ENCODE data around the gene JUN. TPM values are rescaled to one million over a fixed set of nuclear protein-coding genes. Genes with fewer than 3 reads are reported as not detected.
A peak's percentile ranks its signal among the peaks of the same experiment; 100 is the strongest.

The JUN gene
- total and polyA plus RNA-seq, 2 experiments from 2014 or later: 23.3 to 28.5 TPM

DNA sequence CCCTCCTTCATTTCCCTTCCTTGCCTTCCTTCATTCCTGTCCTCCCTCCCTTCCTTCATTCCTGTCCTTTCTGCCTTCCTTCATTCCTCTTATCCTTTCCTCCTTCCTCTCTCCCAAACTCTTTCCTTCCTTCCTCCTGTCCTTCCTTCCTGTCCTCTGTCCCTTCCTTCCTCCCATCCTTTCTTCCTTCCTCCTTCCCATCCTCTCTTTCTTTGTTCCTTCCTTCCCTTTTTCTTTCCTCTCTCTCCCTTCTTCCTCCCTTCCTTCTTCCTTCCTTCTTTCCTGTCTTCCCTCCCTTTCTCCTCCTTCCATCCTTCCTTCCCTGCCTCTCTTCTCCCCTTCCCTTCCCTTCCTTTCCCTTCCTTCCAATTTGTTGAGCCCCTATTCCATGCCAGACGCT is 15.8 kb upstream of the JUN start (continued):
- TF ChIP-seq NANOG (IDR thresholded peaks at IDR 0.05; ENCODE audit: borderline replicate concordance) (no peak), JUNB (IDR thresholded peaks at IDR 0.05; ENCODE audit: unreplicated experiment) (no peak), ZNF331 (CRISPR knock-in tag; IDR thresholded peaks at IDR 0.05; ENCODE audit: low read depth) (no peak)

DNA sequence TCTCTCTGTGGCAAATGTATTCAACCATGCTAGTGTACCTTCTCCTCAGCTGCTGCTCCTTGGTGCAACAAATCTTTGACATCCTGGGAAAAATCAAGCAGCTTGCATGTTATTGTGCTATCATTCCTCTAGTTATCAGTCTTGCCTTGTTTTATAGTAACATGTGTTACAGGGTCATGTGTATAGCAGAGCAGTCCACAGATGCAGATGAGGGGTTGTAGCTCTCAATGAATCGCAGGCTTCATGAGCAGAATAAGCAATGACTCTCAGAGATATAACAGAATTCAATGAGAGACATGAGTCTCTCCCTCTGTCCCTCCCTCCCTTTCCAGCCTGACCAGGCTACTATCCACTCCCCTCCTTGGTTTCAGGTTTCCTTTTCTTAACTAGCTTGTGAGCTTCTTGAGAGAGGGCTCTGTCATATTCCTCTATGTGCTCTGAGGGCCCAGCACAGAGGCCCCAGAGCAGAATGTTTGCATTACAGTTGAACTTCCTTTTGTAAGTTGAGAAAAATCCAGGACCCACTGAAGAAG is 15.1 kb upstream of the JUN start:
- Histone ChIP-seq H3K36me3 (ENCODE audit: insufficient read depth) (no peaks in the 10 kb centered on the region), H3K4me2 (no peak overlapping the region), H3K4me3 (no peak overlapping the region), H2AFZ (peak overlapping the region; percentile 63; the same call in 1 of the 2 replicates), H3F3A (replicated peaks; ENCODE audit: low read depth) (no peaks in the 10 kb centered on the region), H3K79me2 (replicated peaks; ENCODE audit: insufficient read depth) (no peaks in the 10 kb centered on the region), H3K27me3 (ENCODE audit: insufficient read depth) (no peaks in the 10 kb centered on the region), H4K20me1 (replicated peaks; ENCODE audit: insufficient read depth) (no peaks in the 10 kb centered on the region), H3K4me1 (ENCODE audit: insufficient read depth) (peaks cover 11% of the 10 kb centered on the region; the same call in 1 of the 2 replicates), H3K9me2 (ENCODE audit: insufficient read depth) (peaks cover 3% of the 10 kb centered on the region; the same call in 1 of the 2 replicates), H3K27ac (ENCODE audit: low read depth) (no peak overlapping the region)
- TF ChIP-seq CREB1 (CRISPR knock-in tag; IDR thresholded peaks at IDR 0.05; ENCODE audit: low read depth) (no peak), POLR2AphosphoS5 (IDR thresholded peaks at IDR 0.05; ENCODE audit: low read depth) (no peak), EZH2 (IDR thresholded peaks at IDR 0.05; ENCODE audit: low read depth, unreplicated experiment) (no peak), ZNF114 (CRISPR knock-in tag; IDR thresholded peaks at IDR 0.05) (no peak), JUNB (IDR thresholded peaks at IDR 0.05; ENCODE audit: unreplicated experiment) (no peak)
- TF ChIP-seq, protein P1, sequence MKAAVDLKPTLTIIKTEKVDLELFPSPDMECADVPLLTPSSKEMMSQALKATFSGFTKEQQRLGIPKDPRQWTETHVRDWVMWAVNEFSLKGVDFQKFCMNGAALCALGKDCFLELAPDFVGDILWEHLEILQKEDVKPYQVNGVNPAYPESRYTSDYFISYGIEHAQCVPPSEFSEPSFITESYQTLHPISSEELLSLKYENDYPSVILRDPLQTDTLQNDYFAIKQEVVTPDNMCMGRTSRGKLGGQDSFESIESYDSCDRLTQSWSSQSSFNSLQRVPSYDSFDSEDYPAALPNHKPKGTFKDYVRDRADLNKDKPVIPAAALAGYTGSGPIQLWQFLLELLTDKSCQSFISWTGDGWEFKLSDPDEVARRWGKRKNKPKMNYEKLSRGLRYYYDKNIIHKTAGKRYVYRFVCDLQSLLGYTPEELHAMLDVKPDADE (IDR thresholded peaks at IDR 0.05): no peak
- Mint-ChIP-seq H3K27ac (no peak overlapping the region), H3K4me3 (no peak overlapping the region), H3K36me3 (ENCODE audit: low read depth) (no peaks in the 10 kb centered on the region), H3K9me3 (no peaks in the 10 kb centered on the region), H3K4me1 (peaks cover 10% of the 10 kb centered on the region; the same call in 2 of the 3 replicates), H3K27me3 (ENCODE audit: insufficient read depth, low read depth, poor library complexity) (peaks cover 2% of the 10 kb centered on the region)
- DNase-seq (ENCODE audit: low spot score) (no peak), ATAC-seq (peak; percentile 73)

DNA sequence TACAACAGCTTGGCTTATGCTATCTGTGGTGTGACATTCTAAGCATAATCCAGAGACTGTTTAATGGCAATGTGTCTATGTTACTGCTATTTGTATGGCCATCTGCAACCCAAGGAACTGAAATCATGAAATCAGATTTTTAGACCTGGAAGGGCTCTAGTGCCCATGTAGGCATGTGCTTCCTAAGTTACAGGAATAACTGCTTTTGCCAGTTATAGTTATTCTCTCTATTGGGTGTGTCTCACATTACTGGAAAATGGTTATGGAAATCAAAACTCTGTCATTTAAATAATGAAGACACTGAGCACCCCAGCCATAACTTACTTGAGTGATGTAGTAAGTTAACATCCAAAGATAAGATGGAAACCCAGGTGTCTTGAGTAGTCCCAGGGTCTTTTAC is 12.6 kb upstream of the JUN start:
- no peak for DNase-seq (ENCODE audit: low spot score)
- no peak overlapping the region for H3K27ac Mint-ChIP-seq
- no peaks in the 10 kb centered on the region for H3K27me3 ChIP-seq (ENCODE audit: insufficient read depth)
- TF ChIP-seq EZH2 (IDR thresholded peaks at IDR 0.05; ENCODE audit: low read depth, unreplicated experiment): no peak
- no peak for TF ChIP-seq EZH2phosphoT487 (IDR thresholded peaks at IDR 0.05; ENCODE audit: unreplicated experiment)
- no peak for TF ChIP-seq POLR2AphosphoS5 (IDR thresholded peaks at IDR 0.05; ENCODE audit: low read depth)
- TF ChIP-seq NANOG (IDR thresholded peaks at IDR 0.05; ENCODE audit: borderline replicate concordance): no peak
- TF ChIP-seq, protein P2, sequence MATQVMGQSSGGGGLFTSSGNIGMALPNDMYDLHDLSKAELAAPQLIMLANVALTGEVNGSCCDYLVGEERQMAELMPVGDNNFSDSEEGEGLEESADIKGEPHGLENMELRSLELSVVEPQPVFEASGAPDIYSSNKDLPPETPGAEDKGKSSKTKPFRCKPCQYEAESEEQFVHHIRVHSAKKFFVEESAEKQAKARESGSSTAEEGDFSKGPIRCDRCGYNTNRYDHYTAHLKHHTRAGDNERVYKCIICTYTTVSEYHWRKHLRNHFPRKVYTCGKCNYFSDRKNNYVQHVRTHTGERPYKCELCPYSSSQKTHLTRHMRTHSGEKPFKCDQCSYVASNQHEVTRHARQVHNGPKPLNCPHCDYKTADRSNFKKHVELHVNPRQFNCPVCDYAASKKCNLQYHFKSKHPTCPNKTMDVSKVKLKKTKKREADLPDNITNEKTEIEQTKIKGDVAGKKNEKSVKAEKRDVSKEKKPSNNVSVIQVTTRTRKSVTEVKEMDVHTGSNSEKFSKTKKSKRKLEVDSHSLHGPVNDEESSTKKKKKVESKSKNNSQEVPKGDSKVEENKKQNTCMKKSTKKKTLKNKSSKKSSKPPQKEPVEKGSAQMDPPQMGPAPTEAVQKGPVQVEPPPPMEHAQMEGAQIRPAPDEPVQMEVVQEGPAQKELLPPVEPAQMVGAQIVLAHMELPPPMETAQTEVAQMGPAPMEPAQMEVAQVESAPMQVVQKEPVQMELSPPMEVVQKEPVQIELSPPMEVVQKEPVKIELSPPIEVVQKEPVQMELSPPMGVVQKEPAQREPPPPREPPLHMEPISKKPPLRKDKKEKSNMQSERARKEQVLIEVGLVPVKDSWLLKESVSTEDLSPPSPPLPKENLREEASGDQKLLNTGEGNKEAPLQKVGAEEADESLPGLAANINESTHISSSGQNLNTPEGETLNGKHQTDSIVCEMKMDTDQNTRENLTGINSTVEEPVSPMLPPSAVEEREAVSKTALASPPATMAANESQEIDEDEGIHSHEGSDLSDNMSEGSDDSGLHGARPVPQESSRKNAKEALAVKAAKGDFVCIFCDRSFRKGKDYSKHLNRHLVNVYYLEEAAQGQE (IDR thresholded peaks at IDR 0.05; ENCODE audit: unreplicated experiment): no peak
- no peak for TF ChIP-seq JUNB (IDR thresholded peaks at IDR 0.05; ENCODE audit: unreplicated experiment)
- TF ChIP-seq, protein P3, sequence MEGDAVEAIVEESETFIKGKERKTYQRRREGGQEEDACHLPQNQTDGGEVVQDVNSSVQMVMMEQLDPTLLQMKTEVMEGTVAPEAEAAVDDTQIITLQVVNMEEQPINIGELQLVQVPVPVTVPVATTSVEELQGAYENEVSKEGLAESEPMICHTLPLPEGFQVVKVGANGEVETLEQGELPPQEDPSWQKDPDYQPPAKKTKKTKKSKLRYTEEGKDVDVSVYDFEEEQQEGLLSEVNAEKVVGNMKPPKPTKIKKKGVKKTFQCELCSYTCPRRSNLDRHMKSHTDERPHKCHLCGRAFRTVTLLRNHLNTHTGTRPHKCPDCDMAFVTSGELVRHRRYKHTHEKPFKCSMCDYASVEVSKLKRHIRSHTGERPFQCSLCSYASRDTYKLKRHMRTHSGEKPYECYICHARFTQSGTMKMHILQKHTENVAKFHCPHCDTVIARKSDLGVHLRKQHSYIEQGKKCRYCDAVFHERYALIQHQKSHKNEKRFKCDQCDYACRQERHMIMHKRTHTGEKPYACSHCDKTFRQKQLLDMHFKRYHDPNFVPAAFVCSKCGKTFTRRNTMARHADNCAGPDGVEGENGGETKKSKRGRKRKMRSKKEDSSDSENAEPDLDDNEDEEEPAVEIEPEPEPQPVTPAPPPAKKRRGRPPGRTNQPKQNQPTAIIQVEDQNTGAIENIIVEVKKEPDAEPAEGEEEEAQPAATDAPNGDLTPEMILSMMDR (conservative IDR thresholded peaks at IDR 0.05; ENCODE audit: low read depth in 2 of 2): no peak
- TF ChIP-seq CREB1 (CRISPR knock-in tag; IDR thresholded peaks at IDR 0.05; ENCODE audit: low read depth): no peak
- TF ChIP-seq ZNF331 (CRISPR knock-in tag; IDR thresholded peaks at IDR 0.05; ENCODE audit: low read depth): no peak
- no peak for TF ChIP-seq ZNF114 (CRISPR knock-in tag; IDR thresholded peaks at IDR 0.05)

More for the DNA sequence above, 12.6 kb upstream of the JUN start:
- ATAC-seq: no peak
- Histone ChIP-seq H2AFZ (peak overlapping the region; percentile 6; the same call in 1 of the 2 replicates), H3K36me3 (ENCODE audit: insufficient read depth) (no peaks in the 10 kb centered on the region), H3K79me2 (replicated peaks; ENCODE audit: insufficient read depth) (no peaks in the 10 kb centered on the region), H3K4me2 (no peak overlapping the region), H4K20me1 (replicated peaks; ENCODE audit: insufficient read depth) (no peaks in the 10 kb centered on the region), H3K4me1 (ENCODE audit: insufficient read depth) (peaks cover 11% of the 10 kb centered on the region; the same call in 1 of the 2 replicates), H3K27ac (ENCODE audit: low read depth) (no peak overlapping the region), H3K4me3 (no peak overlapping the region), H3F3A (replicated peaks; ENCODE audit: low read depth) (no peaks in the 10 kb centered on the region), H3K9me2 (ENCODE audit: insufficient read depth) (peaks cover 4% of the 10 kb centered on the region; the same call in 1 of the 2 replicates)
- Mint-ChIP-seq H3K27me3 (ENCODE audit: insufficient read depth, low read depth, poor library complexity) (peaks cover 2% of the 10 kb centered on the region), H3K4me1 (peaks cover 8% of the 10 kb centered on the region; the same call in 2 of the 3 replicates), H3K4me3 (no peak overlapping the region), H3K9me3 (no peaks in the 10 kb centered on the region), H3K36me3 (ENCODE audit: low read depth) (no peaks in the 10 kb centered on the region)

All from GM23338 (cell line).